BLaER1 (cell line): ENCODE results near the gene HOXA4.

Source experiments
- H3K27ac ChIP-seq: shearing (Covaris generic); formaldehyde crosslinking; 2 replicates; pipeline ENCODE4 v1.8.1; 2022
- H3K27me3 ChIP-seq: shearing (Covaris generic); formaldehyde crosslinking; 2 replicates; pipeline ENCODE4 v1.8.1; 2022
- H3K36me3 ChIP-seq: shearing (Covaris generic); formaldehyde crosslinking; 2 replicates; pipeline ENCODE4 v1.8.1; 2022
- H3K4me1 ChIP-seq: shearing (Covaris generic); formaldehyde crosslinking; 2 replicates; pipeline ENCODE4 v1.8.1; 2022
- H3K4me2 ChIP-seq: shearing (Covaris generic); formaldehyde crosslinking; 2 replicates; pipeline ENCODE4 v1.8.1; 2022
- H3K4me3 ChIP-seq: shearing (Covaris generic); formaldehyde crosslinking; 2 replicates; pipeline ENCODE4 v1.8.1; 2022
- H3K9ac ChIP-seq: shearing (Covaris generic); formaldehyde crosslinking; 2 replicates; pipeline ENCODE4 v1.8.1; 2022
- H3K9me3 ChIP-seq: shearing (Covaris generic); formaldehyde crosslinking; 2 replicates; pipeline ENCODE4 v1.8.1; 2022
- H4K20me1 ChIP-seq: shearing (Covaris generic); formaldehyde crosslinking; 2 replicates; pipeline ENCODE4 v1.8.1; 2022
- Cebpa-rat ChIP-seq: shearing (Covaris generic); IDR thresholded peaks from 2 replicates; pipeline ENCODE4 v1.8.1; 2022

Gene HOXA4

GRCh38 chr7:27157702-27158431 is 27.3 kb upstream of the HOXA4 start:
- Histone ChIP-seq H3K4me2 (no peak overlapping the region), H3K27ac (no peak overlapping the region), H3K9ac (no peak overlapping the region), H3K36me3 (no peaks in the 10 kb centered on the region), H3K27me3 (peaks cover 100% of the 10 kb centered on the region), H3K9me3 (peaks cover 41% of the 10 kb centered on the region), H4K20me1 (peaks cover 88% of the 10 kb centered on the region), H3K4me1 (peaks cover 9% of the 10 kb centered on the region), H3K4me3 (no peak overlapping the region)
- no peak for TF ChIP-seq Cebpa-rat

- Histone ChIP-seq H3K36me3 (no peaks in the 10 kb centered on the region), H3K4me3 (no peak overlapping the region), H4K20me1 (peaks cover 88% of the 10 kb centered on the region), H3K27ac (no peak overlapping the region), H3K9ac (no peak overlapping the region), H3K4me1 (peaks cover 13% of the 10 kb centered on the region), H3K9me3 (peaks cover 41% of the 10 kb centered on the region), H3K27me3 (peaks cover 100% of the 10 kb centered on the region), H3K4me2 (no peak overlapping the region)
- TF ChIP-seq Cebpa-rat, result no peak
These were observed 26.6 kb upstream of the HOXA4 start for GRCh38 chr7:27156916-27157701.

- Histone ChIP-seq H3K4me2 (no peak within 1 kb of the TSS), H4K20me1 (peaks cover 89% of the 10 kb centered on the region), H3K4me1 (peaks cover 19% of the 10 kb centered on the region), H3K9ac (no peak within 1 kb of the TSS), H3K4me3 (0 out of 2 replicates have a peak within 1 kb of the TSS, but pooled peaks have one; percentile 23), H3K27me3 (peaks cover 100% of the 10 kb centered on the region), H3K27ac (no peak within 1 kb of the TSS), H3K36me3 (no peaks in the 10 kb centered on the region), H3K9me3 (peaks cover 41% of the 10 kb centered on the region)
- TF ChIP-seq Cebpa-rat, result no peak
These were observed 25.9 kb upstream of the HOXA4 start, which contains the start of gene HOXA7 for GRCh38 chr7:27156508-27156898. HOXA7 (minus strand) TSS chr7:27156675; CDS start chr7:27156545, 130 bp downstream.

- H3K27me3 ChIP-seq, result peaks cover 100% of the 10 kb centered on the region
- peaks cover 24% of the 10 kb centered on the region for H3K4me1 ChIP-seq
- H3K36me3 ChIP-seq, result no peaks in the 10 kb centered on the region
- H4K20me1 ChIP-seq, result peaks cover 94% of the 10 kb centered on the region
- TF ChIP-seq Cebpa-rat, result no peak
- H3K4me2 ChIP-seq, result no peak overlapping the region
- H3K9me3 ChIP-seq, result peaks cover 41% of the 10 kb centered on the region
- no peak overlapping the region for H3K27ac ChIP-seq
- H3K4me3 ChIP-seq, result 0 out of 2 replicates have a peak overlapping the region, but pooled peaks have one; percentile 23
- no peak overlapping the region for H3K9ac ChIP-seq
These were observed 25.4 kb upstream of the HOXA4 start for GRCh38 chr7:27155816-27156507.

- no peak overlapping the region for H3K27ac ChIP-seq
- H3K4me2 ChIP-seq, result no peak overlapping the region
- H3K9me3 ChIP-seq, result peaks cover 41% of the 10 kb centered on the region
- no peak overlapping the region for H3K9ac ChIP-seq
- H3K4me3 ChIP-seq, result 0 out of 2 replicates have a peak overlapping the region, but pooled peaks have one; percentile 23
- H3K36me3 ChIP-seq, result no peaks in the 10 kb centered on the region
- H4K20me1 ChIP-seq, result peaks cover 88% of the 10 kb centered on the region
- TF ChIP-seq Cebpa-rat, result no peak
- peaks cover 100% of the 10 kb centered on the region for H3K27me3 ChIP-seq
- H3K4me1 ChIP-seq, result peaks cover 17% of the 10 kb centered on the region
These were observed 24.6 kb upstream of the HOXA4 start for GRCh38 chr7:27154901-27155815.

- Histone ChIP-seq H3K4me3 (no peak overlapping the region), H3K27me3 (peaks cover 100% of the 10 kb centered on the region), H3K4me1 (peaks cover 16% of the 10 kb centered on the region)
These were observed 23.8 kb upstream of the HOXA4 start for GRCh38 chr7:27154369-27154768.

GRCh38 chr7:27153526-27153925 is 23.0 kb upstream of the HOXA4 start:
- Histone ChIP-seq H3K4me1 (peaks cover 18% of the 10 kb centered on the region), H3K36me3 (no peaks in the 10 kb centered on the region), H3K9me3 (peaks cover 42% of the 10 kb centered on the region), H3K4me3 (no peak overlapping the region), H3K27ac (no peak overlapping the region), H3K27me3 (peaks cover 100% of the 10 kb centered on the region), H3K4me2 (no peak overlapping the region), H4K20me1 (peaks cover 75% of the 10 kb centered on the region), H3K9ac (no peak overlapping the region)
- no peak for TF ChIP-seq Cebpa-rat

More at GRCh38 chr7:27154369-27154768, 23.8 kb upstream of the HOXA4 start:
- TF ChIP-seq Cebpa-rat, result no peak
- no peak overlapping the region for H3K27ac ChIP-seq
- H4K20me1 ChIP-seq, result peaks cover 80% of the 10 kb centered on the region
- no peak overlapping the region for H3K9ac ChIP-seq
- peaks cover 41% of the 10 kb centered on the region for H3K9me3 ChIP-seq
- H3K4me2 ChIP-seq, result no peak overlapping the region
- no peaks in the 10 kb centered on the region for H3K36me3 ChIP-seq

GRCh38 chr7:27152816-27153442 is 22.4 kb upstream of the HOXA4 start:
- H3K4me3 ChIP-seq, result no peak overlapping the region
- peaks cover 22% of the 10 kb centered on the region for H3K4me1 ChIP-seq
- H3K27me3 ChIP-seq, result peaks cover 100% of the 10 kb centered on the region
- no peak overlapping the region for H3K9ac ChIP-seq
- H3K36me3 ChIP-seq, result no peaks in the 10 kb centered on the region
- H3K9me3 ChIP-seq, result peaks cover 44% of the 10 kb centered on the region
- H4K20me1 ChIP-seq, result peaks cover 70% of the 10 kb centered on the region
- H3K27ac ChIP-seq, result no peak overlapping the region
- H3K4me2 ChIP-seq, result no peak overlapping the region
- TF ChIP-seq Cebpa-rat, result no peak
